GM19240 (cell line): ENCODE results near the gene CENPK.
A peak's percentile ranks its signal among the peaks of the same experiment; 100 is the strongest.
"Not testable (repeated sequence)": the region's sequence is repeated elsewhere in the genome, so short reads cannot be mapped to it uniquely, and the experiment has no call there.

Source experiments
- DNase-seq: peaks from one replicate; pipeline ENCODE4 v3.0.0; 2011; ENCODE audit warnings: low spot score; ENCODE audit not compliant: insufficient read length

CENPK gene

GRCh38 chr5:65508978-65509377, 54.0 kb downstream of the CENPK start:
- no peak for DNase-seq

GRCh38 chr5:65506961-65507360, 56.0 kb downstream of the CENPK start:
- no peak for DNase-seq

- DNase-seq: no peak
Observed at GRCh38 chr5:65489119-65489518, 73.8 kb downstream of the CENPK start.

GRCh38 chr5:65488038-65488687, 74.8 kb downstream of the CENPK start:
- DNase-seq: not testable (repeated sequence)

- not testable (repeated sequence) for DNase-seq
Observed at GRCh38 chr5:65486803-65487202, 76.2 kb downstream of the CENPK start.

- no peak for DNase-seq
Observed at GRCh38 chr5:65485405-65485804, 77.6 kb downstream of the CENPK start.

- no peak for DNase-seq
Observed at GRCh38 chr5:65483546-65484346, 79.2 kb downstream of the CENPK start.

- DNase-seq: no peak
Observed at GRCh38 chr5:65482736-65483545, 80.0 kb downstream of the CENPK start.

GRCh38 chr5:65482296-65482735, 80.7 kb downstream of the CENPK start:
- no peak for DNase-seq

GRCh38 chr5:65481635-65482295, 81.2 kb downstream of the CENPK start, which contains the start of gene ADAMTS6:
ADAMTS6 (minus strand) TSS chr5:65481920; CDS start chr5:65473673, 8,247 bp downstream.
- peak; percentile 53 for DNase-seq

- DNase-seq: no peak
Observed at GRCh38 chr5:65481171-65481581, 81.8 kb downstream of the CENPK start.

- no peak for DNase-seq
Observed at GRCh38 chr5:65480306-65480865, 82.6 kb downstream of the CENPK start.

- DNase-seq: no peak
Observed at GRCh38 chr5:65479527-65479926, 83.4 kb downstream of the CENPK start.

GRCh38 chr5:65478336-65478735, 84.6 kb downstream of the CENPK start:
- DNase-seq: no peak

GRCh38 chr5:65475895-65476294, 87.1 kb downstream of the CENPK start:
- DNase-seq: no peak

GRCh38 chr5:65475336-65475735, 87.6 kb downstream of the CENPK start:
- no peak for DNase-seq

- DNase-seq: no peak
Observed at GRCh38 chr5:65474130-65474711, 88.7 kb downstream of the CENPK start.

- no peak for DNase-seq
Observed at GRCh38 chr5:65468633-65469032, 94.3 kb downstream of the CENPK start.
